Sigmoid colon (tissue), 4 donors: Measurements from ENCODE around the gene WT1.

Experiments used
- EP300 ChIP-seq, 4 donors: sonication (generic); formaldehyde crosslinking; IDR thresholded peaks; one replicate each; pipeline ENCODE4 v1.6.1; 2017; ENCODE audit warnings: antibody characterized with exemption in 4 of 4
- POLR2A ChIP-seq, 2 donors: fragments of 450-650 bp; IDR thresholded peaks; one replicate each; pipeline ENCODE4 v1.6.1; 2016; ENCODE audit warnings: antibody characterized with exemption in 2 of 2, mild to moderate bottlenecking in 2 of 2, moderate library complexity in 2 of 2
- POLR2AphosphoS5 ChIP-seq, 4 donors: sonication (generic); formaldehyde crosslinking; IDR thresholded peaks; one replicate each; pipeline ENCODE4 v1.6.1; 2017; ENCODE audit warnings: antibody characterized with exemption in 4 of 4
- TF ChIP-seq, protein P1 (sequence below), 4 experiments: fragments of 450-650 bp in 3 of 4; fragments of 200-600 bp in 1 of 4; IDR thresholded peaks; one replicate each; pipeline ENCODE4 v1.5.1; 2016 to 2019; ENCODE audit warnings: antibody characterized with exemption in 4 of 4, mild to moderate bottlenecking in 3 of 4, moderate library complexity in 2 of 4

DNA sequence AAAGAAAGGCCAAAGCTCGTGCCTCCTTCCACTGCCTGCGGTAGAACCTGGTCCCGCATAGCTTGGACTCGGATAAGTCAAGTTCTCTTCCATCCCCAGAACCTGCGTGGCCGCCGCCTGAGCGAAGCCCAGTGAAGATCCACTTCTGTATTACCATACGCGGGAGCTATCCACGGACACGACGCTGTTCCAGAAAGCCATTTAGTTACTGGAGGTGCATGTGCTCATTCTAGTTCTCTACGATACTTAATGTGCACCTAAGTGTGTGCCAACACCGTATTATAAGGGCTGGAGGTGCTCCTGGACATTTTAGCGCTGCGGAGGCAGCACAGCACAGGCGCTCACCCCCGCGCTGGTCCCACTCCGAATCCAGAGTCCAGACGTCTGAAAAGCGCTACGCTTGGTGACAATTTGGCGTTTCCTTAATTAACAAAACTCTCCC, 1.4 kb downstream of the WT1 start:
- TF ChIP-seq EP300 (IDR thresholded peaks at IDR 0.05): no peak
- TF ChIP-seq, protein P1, sequence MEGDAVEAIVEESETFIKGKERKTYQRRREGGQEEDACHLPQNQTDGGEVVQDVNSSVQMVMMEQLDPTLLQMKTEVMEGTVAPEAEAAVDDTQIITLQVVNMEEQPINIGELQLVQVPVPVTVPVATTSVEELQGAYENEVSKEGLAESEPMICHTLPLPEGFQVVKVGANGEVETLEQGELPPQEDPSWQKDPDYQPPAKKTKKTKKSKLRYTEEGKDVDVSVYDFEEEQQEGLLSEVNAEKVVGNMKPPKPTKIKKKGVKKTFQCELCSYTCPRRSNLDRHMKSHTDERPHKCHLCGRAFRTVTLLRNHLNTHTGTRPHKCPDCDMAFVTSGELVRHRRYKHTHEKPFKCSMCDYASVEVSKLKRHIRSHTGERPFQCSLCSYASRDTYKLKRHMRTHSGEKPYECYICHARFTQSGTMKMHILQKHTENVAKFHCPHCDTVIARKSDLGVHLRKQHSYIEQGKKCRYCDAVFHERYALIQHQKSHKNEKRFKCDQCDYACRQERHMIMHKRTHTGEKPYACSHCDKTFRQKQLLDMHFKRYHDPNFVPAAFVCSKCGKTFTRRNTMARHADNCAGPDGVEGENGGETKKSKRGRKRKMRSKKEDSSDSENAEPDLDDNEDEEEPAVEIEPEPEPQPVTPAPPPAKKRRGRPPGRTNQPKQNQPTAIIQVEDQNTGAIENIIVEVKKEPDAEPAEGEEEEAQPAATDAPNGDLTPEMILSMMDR (IDR thresholded peaks at IDR 0.05): no peak
- TF ChIP-seq POLR2A (IDR thresholded peaks at IDR 0.05): no peak
- TF ChIP-seq POLR2AphosphoS5 (IDR thresholded peaks at IDR 0.05): no peak
